NCI-H460 (cell line): ENCODE data around the gene RMND5A. TPM values are rescaled to one million over a fixed set of nuclear protein-coding genes. Genes with fewer than 3 reads are reported as not detected.
"Not testable (repeated sequence)": the region's sequence is repeated elsewhere in the genome, so short reads cannot be mapped to it uniquely, and the experiment has no call there.

Experiments used
- DNase-seq: peaks from one replicate; pipeline ENCODE4 v3.0.0-alpha.2; 2016; ENCODE audit warnings: low read depth; ENCODE audit errors: extremely low read depth
- total RNA-seq: library from RNA; depleted of rRNA; stranded (reverse); fragments of >200 nt; shearing (Covaris generic); gene quantifications from 2 replicates; pipeline ENCODE4 v1.2.3, GENCODE V29; 2014

RMND5A gene
- total RNA-seq, 1 experiment from 2014 or later = 59.2 TPM

DNA sequence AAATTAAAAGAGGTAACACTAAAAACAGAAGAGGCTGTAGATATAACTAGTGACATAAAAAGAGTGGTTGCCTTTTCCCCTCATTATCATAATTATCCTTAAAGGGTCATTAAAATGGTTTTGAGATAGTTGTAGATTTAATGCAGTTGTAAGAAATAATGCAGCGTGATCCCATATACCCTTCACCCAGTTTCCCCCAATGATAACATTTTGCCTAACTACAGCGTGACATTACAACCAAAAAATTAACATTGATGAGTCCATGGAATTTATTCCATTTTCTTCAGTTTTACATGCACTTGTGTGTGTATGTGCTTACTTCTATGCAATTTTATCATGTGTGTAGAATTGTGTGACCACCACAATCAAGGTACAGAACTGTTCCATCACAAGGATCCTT, 13.2 kb upstream of the RMND5A start:
- DNase-seq = no peak

DNA sequence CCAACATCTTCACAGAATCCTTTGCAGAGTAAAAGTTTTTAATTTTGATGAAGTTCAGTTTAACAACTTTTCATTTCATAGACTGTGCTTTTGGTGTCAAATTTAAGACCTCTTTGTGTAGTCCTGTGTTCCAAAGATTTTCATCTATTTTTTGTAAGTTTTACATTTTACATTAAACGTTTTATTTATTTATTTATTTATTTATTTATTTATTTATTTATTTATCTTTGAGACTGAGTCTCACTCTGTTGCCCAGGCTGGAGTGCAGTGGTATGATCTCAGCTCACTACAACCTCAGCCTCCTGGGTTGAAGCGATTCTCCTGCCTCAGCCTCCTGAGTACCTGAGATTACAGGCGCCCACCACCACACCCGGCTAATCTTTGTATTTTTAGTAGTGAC, 12.0 kb upstream of the RMND5A start:
- not testable (repeated sequence) for DNase-seq

GRCh38 chr2:86714579-86715173, 5.4 kb upstream of the RMND5A start:
- DNase-seq = not testable (repeated sequence)

DNA sequence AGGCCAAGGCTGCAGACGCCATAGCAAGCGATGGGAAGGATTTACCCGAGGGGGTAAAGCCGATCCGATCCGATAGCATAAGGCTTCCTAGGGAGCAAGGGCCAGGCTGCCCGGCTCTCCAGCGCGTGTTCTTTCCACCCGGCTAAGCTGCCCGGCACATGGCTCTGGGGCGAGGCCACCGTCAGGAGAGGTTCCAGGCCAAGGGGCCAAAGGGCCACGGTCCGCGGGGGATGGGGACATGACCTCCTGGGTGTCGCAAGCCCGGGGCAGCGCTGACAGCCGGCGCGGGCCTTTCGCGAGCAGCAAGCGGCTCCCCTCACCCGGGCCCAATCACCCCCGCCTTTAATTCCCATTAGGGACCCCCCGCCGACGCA, 841 bp upstream of the RMND5A start:
- not testable (repeated sequence) for DNase-seq

DNA sequence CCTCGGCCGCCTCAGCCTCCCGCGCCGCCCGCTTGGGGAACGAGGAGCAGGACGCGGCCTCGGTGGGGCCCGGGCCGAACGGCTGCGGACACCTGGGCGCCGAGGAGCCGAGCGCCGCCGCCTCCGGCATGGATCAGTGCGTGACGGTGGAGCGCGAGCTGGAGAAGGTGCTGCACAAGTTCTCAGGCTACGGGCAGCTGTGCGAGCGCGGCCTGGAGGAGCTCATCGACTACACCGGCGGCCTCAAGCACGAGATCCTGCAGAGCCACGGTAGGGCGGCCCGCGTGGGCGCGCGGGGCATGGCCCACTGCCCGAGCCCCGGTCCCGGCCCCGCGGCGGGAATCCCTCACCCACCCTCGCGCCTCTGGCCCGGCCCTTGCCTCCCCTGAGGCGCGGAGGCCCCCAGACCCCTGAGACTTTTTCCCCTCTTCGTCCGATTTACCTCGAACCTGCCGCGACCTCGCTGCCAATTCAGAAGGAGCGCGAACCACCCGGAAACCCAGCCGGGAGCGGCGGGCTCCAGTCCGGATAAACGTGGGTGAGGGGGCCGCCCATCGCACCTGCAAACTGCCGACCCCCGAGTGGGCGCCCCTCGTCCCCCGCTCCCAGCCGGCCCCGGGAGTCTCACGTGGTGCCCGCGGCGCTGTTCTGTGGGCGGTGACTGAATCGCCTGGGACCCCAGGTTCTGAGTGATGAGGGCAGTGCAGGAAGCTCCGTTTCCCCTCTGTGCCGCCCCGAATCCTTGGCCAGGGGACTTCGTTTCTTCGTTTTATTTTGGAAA, 639 bp downstream of the RMND5A start:
- not testable (repeated sequence) for DNase-seq

- DNase-seq = not testable (repeated sequence)
Observed at GRCh38 chr2:86725706-86726105, 5.6 kb downstream of the RMND5A start.

GRCh38 chr2:86732040-86732525, 12.0 kb downstream of the RMND5A start:
- not testable (repeated sequence) for DNase-seq

DNA sequence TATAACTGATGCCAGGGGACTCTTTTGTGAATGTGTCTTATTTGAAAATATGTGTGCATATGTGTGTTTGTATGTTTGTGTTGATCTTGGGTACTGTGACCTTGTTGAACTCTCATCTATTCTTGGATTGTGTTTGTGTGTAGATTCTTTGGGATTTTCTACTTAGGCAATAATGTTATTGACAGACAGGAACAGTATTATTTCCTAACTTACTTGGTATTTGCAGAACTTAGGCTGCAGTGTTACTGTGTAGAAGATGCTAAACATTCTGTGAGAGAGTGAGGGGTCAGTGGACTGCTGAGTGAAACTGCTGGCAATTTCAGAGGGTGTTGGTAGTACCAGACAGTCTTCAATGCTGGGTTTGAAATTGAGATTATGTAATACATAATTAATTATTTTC, 12.7 kb downstream of the RMND5A start:
- not testable (repeated sequence) for DNase-seq

- DNase-seq = not testable (repeated sequence)
Observed at GRCh38 chr2:86733528-86733927, 13.4 kb downstream of the RMND5A start.

GRCh38 chr2:86734896-86735295, 14.8 kb downstream of the RMND5A start:
- DNase-seq = not testable (repeated sequence)

DNA sequence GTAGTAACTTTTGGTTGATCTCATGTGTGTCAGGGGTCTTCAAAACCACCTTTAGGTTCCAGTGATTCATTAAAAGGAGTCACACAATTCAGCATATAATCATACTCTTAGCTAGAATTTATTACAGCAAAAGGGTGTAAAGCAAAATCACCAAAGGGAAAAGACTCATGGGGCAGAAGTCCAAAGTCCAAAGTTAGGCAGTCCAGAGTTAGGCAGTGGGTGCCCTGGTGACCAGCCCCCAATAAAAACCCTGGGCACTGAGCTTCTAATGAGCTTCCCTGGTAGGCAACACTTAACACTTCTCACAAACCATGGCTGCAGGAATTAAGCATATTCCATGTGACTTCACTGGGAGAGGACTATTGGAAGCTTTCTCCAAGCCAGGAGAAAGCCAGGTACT, 19.4 kb downstream of the RMND5A start:
- DNase-seq = not testable (repeated sequence)

DNA sequence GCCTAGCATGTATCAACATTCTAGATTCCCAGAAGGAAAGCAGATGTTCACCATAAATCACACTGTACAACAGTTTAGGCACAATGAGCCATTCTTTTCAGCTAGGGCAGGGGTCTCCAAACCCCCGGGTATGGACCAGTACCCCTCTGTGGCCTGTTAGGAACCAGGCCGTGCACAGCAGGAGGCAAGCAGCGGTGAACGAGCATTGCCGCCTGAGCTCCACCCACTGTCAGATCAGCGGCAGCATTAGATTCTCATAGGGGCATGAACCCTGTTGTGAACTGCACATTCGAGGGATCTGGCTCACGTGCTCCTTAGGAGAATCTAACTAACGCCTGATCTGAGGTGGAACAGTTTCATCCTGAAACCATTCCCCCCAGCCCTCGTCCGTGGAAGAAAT, 19.8 kb downstream of the RMND5A start:
- DNase-seq = not testable (repeated sequence)

GRCh38 chr2:86741889-86742498, 21.9 kb downstream of the RMND5A start:
- DNase-seq = not testable (repeated sequence)

- DNase-seq = no peak
Observed at GRCh38 chr2:86744152-86744551, 24.1 kb downstream of the RMND5A start.

- no peak for DNase-seq
Observed at GRCh38 chr2:86746939-86747338, 26.8 kb downstream of the RMND5A start.

- peak; percentile 63 for DNase-seq
Observed at GRCh38 chr2:86747711-86748639, 27.9 kb downstream of the RMND5A start.

DNA sequence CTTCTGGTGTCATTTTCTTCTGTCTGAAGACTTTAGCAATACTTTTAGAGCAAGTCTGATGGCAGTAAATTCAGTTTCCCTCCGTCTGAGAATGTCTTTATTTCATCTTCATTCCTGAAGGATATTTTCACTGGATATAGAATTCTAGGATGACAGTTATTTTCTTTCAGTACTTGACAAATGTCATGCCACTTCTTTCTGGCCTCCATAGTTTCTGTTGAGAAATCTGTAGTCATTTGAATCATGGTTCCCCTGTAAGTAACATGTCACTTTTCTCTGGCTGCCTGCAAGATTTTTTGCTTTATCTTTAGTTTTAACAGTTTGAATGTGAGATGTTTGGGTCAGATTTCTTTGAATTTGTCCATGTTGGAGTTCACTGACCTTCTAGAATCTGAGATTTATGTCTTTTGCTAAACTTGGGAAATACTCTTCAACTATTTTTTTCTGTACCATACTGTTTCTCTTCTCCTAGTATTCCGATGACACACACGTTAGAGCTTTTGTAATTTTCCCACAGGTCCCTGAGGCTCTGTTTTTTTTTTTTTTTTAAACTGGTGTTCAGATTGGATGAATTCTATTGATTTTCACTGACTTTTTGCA, 30.2 kb downstream of the RMND5A start:
- DNase-seq = no peak

- no peak for DNase-seq
Observed at GRCh38 chr2:86751778-86752177, 31.7 kb downstream of the RMND5A start.

DNA sequence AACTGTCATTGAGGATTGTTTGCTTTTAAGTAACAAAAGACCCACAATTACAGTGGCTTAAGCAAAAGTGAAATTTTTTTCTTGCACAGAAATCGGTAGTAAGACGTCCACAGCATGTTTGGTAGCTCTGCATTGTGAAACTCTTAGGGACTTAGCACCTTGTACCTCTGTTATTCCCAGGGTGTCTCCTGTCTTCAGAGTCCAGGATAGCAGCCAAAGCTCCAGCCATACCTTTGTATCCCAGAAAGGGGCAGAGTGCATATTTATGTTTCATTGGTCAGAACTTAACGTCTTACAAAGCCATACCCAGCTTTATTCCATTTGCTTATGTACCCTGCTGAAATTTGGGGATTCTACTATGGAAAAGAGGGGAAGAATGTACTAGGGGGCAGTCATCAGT, 32.8 kb downstream of the RMND5A start:
- no peak for DNase-seq

DNA sequence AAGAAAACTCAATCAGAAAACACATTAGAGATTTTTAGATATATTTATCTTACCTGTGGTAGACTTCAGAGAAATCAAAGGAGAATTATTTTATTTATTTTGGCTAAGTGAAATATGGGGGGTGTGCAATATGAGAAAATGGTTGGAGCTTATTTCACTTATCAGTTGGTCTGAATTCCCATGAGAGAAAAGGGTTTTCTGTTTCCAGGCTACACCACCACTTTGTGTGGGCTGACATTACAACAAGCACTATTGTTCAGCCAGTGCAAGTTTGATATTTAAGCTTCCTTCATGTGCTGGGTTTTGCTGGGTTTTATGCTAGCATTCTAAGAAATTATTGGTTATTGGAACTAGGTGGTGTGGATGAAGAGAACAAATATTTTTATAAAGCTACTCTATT, 33.5 kb downstream of the RMND5A start:
- no peak for DNase-seq
